Bone marrow (tissue), 2 donors: ENCODE measurements around the gene EYA2.

ENCODE experiments used
- DNase-seq, 2 donors: peaks; one replicate each; lab custom pipeline; 2025; lab: John Stamatoyannopoulos, UW

The EYA2 gene

DNA sequence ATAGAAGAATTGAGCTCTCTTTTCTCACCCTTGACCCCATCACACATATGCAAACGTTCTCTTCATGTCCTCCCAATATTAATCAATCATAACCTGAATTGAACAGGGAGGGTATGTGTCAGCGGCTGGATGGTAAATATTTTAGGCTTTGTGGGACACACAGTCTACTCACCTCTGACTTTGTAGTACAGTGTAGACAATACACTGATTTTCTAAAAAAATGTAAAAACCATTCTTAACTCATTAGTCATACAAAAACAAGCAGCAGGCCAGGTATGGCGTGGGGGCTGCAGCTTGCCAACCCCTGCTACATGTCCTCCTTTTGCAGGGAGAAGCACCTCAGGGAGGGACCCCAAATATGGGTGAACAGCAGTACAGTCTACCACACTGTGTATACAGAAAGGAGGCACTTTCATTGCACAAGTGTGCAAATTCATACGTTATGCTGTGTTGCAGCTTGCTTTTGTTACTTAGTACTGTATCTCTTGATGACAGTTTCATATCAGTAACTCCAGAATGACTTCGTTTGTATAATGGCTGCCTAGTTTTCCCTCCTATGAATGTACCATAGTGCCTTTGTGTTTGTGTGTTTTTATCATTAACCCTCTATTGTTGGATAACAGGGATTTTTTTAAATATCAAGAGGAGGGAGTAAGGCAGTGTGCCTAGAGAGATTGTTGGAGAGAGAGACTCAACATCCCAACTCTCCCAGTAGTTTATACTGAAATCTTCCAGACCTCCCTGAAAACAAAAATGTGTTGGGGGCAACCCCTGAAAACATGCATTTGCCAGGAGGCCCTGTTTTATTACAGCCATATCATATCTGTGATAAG is 247.5 kb downstream of the EYA2 start:
- DNase-seq: no peak

DNA sequence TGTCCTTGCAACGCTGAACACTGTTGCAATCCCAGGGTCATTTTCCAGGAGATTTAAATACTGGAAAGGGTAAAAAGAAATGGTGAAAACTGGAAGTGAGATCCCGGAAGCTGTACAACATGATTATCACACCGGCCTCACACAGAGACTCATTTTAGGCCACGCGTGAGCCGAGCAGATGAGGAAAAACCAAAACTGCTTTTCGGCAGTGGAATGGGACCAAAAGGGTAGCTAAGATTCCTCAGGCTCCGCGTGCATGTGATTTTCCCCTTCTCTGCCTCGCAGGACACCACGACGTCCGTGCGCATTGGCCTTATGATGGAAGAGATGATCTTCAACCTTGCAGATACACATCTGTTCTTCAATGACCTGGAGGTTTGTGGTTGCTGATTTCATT is 248.1 kb downstream of the EYA2 start:
- no peak for DNase-seq

DNA sequence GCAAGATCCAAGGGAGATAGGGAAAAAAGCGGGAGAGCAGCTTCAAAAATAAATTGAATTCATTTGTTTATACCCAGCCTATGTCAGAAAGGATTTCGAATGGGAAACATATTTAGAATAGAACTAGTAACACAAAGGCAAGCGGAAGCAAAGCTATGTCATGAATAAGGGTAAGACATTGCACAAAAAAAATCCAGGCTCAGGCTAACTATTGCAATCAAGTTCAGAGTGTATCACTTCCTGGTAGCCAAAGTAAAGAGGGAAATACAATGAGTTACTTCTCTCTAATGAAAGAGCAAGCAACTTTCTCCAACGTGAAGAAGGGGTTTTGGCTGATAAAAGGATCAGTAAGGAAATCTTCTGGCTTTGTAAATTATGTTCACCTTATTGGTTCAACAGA is 249.0 kb downstream of the EYA2 start:
- DNase-seq: no peak

DNA sequence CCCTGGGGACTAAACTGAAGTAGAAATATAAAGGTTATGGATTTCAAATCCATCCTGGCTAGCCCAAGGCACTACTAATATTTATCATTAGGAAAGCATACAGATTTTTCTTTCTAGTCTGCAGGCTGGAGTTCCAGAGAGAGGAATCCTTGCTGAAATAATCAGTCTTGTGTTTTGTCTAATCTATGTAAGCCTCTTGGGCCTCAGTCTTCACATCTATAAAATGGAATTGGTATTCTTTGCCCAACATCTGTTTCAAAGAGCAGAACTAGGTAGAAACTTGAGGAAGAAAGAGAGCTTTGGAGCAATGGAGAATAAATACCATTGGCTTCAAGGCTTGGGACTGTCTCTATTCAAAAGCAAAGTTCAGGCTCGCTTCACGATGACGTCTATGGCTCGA is 249.8 kb downstream of the EYA2 start:
- no peak for DNase-seq

DNA sequence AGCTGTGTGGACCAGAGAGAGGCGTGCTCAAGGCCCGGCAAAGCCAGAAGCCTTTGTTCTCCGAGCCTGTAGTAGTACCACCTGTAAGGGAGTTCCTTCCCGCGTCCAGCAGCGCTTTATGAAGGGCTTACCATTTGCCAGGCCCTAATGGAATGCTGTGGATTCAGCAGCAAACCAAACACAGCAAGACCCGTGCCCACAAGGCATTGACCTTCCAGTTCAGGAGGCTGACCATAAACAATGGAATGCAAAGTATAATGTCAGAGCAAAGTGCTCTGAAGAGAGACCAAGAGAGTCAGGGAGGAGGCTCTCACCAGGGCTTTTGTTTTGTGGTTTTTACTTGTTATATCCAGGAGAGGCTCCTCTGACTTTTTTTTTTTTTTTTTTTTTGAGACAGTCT is 252.0 kb downstream of the EYA2 start:
- DNase-seq: no peak

DNA sequence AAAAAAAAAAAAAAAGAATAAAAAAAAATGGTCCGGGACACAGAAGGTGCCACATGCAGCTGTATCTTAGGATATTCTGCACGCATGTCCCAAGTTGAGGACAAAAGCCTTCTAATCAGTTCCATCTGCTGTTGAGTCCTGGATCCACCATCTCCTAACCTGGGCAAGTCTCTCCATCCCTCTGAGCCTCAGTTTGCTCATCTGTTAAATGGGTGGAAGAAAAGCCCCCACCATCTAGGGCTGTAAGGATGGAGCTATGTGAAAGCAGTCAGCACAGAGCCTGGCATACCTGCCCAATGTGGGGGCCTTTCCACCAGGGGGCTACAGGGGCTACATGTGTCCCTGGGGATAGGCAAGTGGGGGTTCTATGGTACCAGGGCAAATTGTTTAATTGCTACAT is 253.4 kb downstream of the EYA2 start:
- DNase-seq: no peak

DNA sequence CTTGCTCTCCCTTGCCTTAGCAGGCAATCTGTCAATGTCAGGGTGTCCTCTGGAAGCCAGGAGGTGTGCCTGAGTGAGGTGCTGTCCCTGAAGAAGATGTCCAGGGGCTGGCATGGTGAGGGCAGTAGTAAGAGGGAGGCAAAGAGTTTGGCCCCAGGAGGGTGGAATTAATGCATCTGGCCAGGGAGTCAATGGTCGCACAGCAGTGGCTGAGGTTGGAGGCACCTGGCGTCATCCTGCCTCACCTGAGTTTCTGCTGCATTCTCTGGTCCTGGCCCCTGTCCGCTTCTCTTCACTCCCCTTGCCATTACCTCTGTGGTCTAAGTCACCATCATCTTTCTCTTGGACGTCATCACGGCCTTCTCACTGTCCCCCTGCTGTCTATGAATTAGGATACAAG is 255.3 kb downstream of the EYA2 start:
- no peak for DNase-seq

DNA sequence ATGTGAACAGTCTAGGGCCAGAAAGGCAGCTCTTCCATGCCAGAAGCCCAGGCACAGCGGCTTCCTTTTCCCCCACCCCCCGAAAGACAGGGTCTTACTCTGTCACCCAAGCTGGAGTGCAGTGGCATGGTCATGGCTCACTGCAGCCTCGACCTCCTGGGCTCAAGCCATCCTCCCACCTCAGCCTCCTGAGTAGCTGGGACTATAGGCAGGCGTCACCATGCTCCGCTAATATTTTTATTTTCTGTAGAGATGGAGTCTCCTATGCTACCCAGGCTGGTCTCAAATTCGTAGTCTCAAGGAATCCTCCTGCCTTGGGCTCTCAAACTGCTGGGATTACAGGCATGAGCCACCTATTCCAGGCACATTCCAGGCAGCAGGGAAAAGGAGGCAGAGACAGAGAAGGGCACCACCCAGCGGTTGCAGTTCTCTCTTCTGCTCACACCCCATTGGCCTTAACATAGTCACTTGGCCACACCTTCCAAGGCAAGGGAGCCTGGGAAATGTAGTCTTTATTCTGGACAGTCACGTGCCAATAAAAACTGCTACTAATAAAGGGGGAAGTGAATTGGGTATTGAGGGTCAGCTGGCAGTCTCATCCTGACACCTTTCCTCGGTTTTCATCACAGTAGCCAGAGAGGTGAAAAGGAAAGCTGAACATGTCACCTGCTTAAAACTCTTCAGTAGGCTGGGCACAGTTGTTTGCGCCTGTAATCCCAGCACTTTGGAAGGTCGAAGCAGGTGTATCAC is 255.9 kb downstream of the EYA2 start:
- DNase-seq: no peak

DNA sequence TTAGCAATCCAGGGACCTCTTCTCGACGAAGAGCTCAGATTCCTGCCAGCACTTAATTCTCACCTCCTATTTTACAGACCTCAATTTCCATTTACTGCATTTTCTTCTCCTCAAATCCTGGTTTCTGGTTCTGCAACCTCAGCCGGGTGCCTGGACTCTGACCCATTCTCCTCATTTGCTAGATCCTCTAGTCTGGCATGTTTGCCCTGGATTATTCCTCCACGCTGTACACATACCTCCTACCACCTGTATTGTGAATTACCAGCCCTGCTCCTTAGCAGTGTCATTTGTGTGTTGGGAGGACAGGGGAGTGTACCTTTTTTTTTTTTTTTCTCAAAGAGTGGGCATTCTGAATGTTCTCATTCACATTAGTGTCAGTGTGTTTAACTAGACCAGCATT is 257.4 kb downstream of the EYA2 start:
- no peak for DNase-seq

DNA sequence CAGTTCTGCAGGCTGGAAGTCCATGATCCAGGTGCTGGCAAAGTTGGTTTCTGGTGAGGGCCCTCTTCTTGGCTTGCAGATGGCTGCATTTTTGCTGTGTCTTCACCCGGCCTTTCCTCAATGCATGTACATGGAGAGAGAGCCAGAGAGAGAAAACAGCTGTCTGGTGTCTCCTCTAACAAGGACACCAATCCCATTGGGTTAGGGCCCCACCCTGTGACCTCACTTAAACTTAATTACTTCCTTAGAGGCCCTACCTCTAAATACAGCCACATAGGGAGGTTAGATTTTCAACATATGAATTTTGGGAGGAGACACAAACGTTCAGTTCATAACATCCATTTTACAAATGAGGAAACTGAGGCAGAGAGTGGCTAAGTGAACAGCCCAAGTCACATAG is 259.4 kb downstream of the EYA2 start:
- no peak for DNase-seq

DNA sequence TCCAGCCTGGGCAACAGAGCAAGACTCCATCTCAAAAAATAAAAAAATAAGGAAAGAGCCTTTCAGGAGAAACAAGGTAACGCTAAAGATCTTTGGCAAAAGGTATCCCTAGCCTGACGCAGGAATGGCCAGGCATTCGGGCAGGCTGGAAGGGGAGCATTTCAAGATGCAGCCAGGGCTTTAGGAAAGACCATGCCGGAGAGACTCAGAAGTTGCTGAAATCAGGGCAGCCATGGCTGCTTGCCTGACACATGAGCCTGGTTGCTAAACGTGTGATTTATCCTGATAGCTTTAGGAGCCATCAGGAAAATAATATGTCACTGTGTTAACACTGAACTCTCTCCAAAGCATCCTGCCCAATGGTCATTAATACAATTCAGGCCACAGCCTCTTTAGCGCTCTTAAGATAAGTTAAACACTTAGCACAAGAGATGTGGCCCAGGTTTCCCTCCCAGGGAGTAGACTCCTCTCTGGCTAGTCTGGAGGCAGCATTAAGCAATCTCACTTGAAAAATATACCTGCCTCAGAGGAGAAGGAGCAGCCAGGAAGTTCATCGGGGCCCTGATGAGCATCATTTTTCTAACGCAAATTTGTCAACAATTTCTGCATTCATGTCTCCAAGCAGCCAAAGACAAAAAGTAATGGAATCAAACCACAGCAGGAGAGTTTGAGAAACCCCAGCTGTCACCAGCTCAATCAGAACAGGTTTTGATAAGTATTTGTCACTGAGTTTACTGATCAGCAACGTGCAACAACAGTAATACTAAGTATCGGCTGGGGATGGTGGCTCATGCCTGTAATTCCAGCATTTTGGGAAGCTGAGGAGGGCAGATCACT is 261.9 kb downstream of the EYA2 start:
- DNase-seq: no peak

DNA sequence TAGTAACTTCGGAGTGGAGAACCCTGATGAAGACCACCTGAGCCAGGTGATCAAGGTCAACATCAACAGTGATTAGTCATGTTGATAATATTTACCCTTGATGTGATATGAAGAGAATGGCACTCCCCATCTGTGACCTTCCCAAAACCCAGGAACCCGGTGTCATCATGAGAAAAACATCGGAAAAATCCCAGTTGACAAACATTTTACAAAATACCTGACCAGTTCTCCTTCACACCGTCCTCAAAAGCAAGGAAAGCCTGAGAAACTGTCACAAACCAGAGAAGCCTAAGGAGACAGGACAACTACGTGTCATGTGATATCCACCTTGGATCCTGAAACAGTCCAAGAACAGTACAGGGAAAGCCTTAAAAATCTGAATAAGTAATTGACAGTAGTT is 264.5 kb downstream of the EYA2 start:
- DNase-seq: no peak

DNA sequence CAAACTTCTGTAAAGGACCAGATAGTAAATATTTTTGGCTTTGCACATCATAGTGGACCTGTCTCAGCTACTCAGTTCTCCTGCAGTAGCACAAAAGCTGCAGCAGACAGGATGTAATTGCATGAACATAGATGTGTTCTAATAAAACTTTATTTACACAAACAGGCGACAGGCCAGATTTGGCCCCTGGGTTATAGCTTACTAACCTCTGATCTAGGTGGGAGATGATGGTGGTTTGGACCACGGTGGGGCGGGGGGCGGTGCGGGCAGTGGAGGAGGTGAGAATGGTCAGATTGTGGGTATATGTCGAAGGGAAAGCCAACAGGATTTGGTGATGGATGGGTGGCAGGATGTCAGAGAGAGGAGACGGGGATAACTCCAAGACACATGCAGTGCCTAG is 265.6 kb downstream of the EYA2 start:
- no peak for DNase-seq

DNA sequence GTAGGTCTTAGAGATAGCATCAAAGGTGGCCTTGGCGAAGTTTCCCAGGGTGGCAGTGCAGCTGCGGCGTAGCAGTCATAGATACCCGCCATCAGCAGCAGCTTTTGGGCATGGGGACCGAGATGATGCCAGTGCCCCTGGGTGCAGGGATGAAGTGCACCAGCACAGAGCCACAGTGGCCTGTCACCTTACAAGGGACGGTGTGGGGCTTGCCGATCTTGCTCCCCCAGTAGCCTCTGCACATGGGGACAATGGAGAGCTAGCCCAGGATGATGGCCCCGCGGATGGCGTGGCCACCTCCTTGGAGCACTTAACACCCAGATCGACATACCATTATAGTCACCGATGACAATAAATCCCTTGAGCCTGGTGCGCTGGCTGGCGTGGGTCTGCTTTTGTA is 266.3 kb downstream of the EYA2 start:
- DNase-seq: no peak

DNA sequence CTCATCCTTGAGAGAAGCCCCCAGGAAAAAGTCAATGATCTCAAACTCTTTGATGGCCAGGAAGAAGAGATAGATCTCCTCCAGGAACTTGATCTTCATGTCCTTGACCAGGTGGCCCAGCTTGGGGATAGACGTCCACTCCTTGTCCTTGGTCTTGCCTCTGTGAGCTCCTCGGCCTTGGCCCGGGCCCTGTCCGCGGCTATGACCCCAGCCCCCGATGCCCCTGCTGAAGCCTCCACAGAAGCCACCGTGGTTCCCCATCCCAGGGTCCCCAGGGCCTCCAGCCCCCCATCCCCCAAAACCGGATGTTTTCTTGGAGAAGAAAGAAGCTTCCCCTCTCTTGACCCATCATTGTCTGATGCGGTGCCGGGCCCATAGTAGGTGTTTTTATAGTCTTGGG is 266.8 kb downstream of the EYA2 start:
- DNase-seq: no peak

DNA sequence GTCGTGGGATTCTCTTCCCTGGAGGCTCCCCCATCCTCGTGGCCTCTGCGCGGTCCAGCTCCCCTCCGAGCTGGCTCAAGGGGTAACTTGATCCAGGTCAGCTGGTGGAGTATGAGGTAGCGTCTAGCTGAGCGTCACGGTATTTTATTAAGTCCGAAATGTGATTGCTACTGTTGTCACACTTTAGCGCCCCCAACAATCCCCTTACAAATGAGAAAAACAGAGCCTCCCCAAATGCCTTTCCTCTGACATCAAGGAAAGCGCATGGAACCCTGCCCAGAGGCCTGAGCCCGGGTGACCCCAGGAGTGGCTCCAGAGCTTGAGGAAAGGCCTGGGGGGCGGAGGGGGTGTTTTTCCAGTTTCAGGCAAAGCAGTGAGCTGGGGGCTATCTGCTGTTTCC is 269.5 kb downstream of the EYA2 start:
- no peak for DNase-seq

DNA sequence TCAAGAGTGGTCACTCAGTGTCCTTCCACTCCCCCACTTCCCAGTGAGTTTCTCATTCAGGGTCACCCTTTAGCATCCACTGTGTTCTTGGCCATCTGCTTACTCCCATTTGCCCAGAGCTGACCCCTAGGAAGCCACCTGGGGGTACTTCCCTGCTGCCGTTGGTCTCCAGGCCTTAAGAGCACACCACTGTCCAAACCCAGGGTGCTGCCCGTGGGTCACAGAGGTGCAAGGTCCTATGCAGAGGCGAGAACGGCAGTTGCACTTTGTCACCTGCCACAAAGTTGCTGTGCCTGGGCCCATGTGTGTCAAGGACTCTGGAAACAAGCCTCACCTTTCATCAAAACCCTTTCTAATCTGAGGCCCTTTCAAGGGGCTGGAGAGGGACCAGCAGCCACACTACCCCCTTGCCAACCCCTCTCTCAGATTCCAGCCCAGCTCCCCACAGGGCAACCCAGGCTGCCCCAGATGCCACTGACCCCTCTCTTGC is 270.8 kb downstream of the EYA2 start:
- no peak for DNase-seq

DNA sequence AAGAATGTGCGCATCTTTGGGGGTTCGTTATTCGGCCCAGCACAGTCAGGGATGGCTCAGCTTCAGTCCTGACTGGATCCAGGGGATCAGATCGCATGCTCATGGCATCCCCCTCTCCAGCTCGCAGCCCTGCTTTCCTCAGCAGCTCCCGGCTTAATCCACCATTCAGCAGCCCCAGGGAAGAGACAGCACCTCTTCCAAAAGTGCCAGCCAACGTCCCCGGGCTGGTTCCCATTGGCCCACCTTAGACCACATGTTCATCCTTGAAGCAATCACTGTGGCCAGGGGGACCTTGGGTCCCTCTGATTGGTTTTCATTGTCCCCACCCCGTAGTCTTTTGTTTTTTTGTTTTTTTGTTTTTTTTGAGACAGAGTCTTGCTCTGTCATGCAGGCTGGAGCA is 273.2 kb downstream of the EYA2 start:
- DNase-seq: no peak

DNA sequence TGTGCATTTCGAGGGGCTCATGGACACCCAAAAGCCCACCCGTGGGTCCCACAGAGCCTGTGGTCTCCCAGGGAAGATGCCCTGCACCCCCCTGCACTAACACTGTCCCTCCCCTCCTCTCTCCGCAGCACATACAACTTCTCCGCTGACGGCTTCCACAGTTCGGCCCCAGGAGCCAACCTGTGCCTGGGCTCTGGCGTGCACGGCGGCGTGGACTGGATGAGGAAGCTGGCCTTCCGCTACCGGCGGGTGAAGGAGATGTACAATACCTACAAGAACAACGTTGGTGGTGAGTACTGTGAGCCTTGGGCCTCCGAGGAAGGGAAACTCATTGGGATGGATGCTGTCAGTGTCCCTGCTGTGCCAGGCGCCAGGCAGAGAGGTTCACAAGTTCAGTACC is 277.9 kb downstream of the EYA2 start:
- no peak for DNase-seq

DNA sequence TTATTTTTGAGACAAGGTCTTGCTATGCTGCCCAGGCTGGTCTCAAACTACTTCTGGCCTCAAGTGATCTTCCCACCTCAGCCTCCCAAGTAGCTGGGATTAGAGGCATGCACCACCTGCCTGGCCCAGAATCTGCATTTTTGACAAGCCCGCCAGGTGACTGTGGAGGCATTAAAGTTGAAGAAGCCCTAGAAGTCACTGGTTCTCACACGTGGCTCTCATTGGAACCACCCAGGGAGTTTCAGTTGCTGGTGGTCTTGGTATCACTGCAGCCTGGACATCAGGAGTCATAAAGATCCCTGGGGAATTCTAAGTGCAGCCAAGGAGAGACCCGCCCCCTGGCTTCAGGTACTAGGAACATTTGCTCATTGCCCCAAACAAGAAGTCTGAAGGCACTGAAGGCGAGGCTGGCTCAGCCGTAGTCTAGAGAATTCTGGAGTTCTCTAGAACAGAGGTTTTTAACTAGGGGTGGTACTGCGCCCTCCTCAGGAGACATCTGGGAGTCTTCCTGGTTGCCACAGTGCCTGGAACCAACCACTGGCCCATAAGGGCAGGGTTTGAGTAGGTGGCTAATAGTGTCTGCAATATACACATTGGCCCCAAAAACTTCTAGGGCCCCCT is 279.1 kb downstream of the EYA2 start:
- DNase-seq: no peak

DNA sequence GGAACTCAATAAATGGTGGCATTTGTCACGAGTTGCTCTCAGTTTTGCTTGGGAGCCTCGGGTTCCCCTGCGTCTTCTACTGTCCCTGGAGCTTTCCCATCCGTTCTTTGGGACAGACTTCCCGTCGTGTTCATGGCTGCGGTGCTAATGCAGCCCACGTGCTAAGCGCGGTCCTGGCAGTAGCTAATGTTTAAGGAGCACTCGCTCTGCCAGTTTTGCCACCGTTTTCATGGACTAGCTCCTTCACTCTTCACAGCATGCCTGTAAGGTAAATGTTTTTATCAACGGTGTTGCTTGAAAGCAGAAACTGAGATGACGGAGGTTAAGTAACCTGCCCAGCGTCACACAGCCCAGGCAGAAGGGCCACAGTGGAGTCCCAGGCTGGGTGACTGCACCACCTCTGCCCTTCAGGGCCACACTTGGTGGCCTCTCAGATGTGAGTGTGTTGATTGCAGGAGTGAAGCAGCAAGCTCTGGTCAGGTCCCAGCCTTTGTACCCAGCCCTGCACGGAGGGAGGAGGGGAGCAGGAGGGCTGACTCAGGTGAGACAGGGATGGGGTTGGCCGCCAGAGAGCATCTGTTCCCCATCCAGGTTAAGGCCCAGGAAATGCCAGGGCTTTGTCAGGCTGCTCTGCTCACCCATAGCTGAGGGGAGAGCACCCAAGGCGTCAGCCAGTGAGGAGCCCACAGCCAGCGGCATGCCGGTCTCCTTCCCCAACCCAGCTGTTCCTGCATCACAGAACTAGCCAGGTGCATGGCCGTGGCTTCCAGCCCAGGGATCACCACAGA is 280.0 kb downstream of the EYA2 start:
- DNase-seq: no peak
